Mesenchymal stem cell (in vitro differentiated cells and primary cell): ENCODE data around the gene PPME1.

Experiments
- DNase-seq: peaks from one replicate; pipeline ENCODE4 v3.0.0-alpha.2; 2013
- H2AFZ ChIP-seq: one replicate; pipeline ENCODE4 v1.6.1; 2013; ENCODE audit warnings: low read depth, mild to moderate bottlenecking, control low read depth, inconsistent platforms, low read length, moderate library complexity
- H2AK5ac ChIP-seq: 2 replicates; pipeline ENCODE4 v1.6.1; 2013; ENCODE audit warnings: low read length, moderate library complexity, mild to moderate bottlenecking, inconsistent platforms; ENCODE audit not compliant: severe bottlenecking
- H2BK120ac ChIP-seq: one replicate; pipeline ENCODE4 v1.6.1; 2013; ENCODE audit warnings: low read depth, mild to moderate bottlenecking, inconsistent platforms, low read length, moderate library complexity
- H2BK12ac ChIP-seq, 2 experiments: one replicate each; pipeline ENCODE4 v1.6.1; 2013; ENCODE audit warnings: inconsistent platforms in 2 of 2, low read length in 2 of 2, mild to moderate bottlenecking in 2 of 2, moderate library complexity in 2 of 2, control low read depth in 1 of 2
- H2BK15ac ChIP-seq: one replicate; pipeline ENCODE4 v1.6.1; 2013; ENCODE audit warnings: mild to moderate bottlenecking, low read depth, inconsistent platforms; ENCODE audit not compliant: poor library complexity, severe bottlenecking
- H2BK5ac ChIP-seq: 2 replicates; pipeline ENCODE4 v1.6.1; 2013; ENCODE audit warnings: low read depth, mild to moderate bottlenecking, low read length, control low read depth, inconsistent platforms; ENCODE audit not compliant: poor library complexity, severe bottlenecking
- H3K14ac ChIP-seq, 2 experiments: one replicate each; pipeline ENCODE4 v1.6.1; 2013; ENCODE audit warnings: inconsistent platforms in 2 of 2, low read length in 2 of 2, control low read depth in 1 of 2, mild to moderate bottlenecking in 1 of 2, moderate library complexity in 1 of 2
- H3K18ac ChIP-seq, 2 experiments: one replicate each; pipeline ENCODE4 v1.6.1; 2013; ENCODE audit warnings: inconsistent platforms in 2 of 2, low read length in 2 of 2, control low read depth in 1 of 2, low read depth in 1 of 2, mild to moderate bottlenecking in 1 of 2
- H3K23ac ChIP-seq, 2 experiments: one replicate each; pipeline ENCODE4 v1.6.1; 2013; ENCODE audit warnings: inconsistent platforms in 2 of 2, low read length in 2 of 2, mild to moderate bottlenecking in 2 of 2, moderate library complexity in 2 of 2, control low read depth in 1 of 2
- H3K27ac ChIP-seq: 2 replicates; pipeline ENCODE4 v1.5.1; 2013; ENCODE audit warnings: mild to moderate bottlenecking, moderate library complexity, low read length, control low read depth, inconsistent platforms; ENCODE audit not compliant: poor library complexity, severe bottlenecking
- H3K27me3 ChIP-seq, 2 experiments: 2 replicates each; pipeline versions ENCODE4 v1.6.1 to v1.7.0; 2013; ENCODE audit warnings: low read length in 2 of 2, mild to moderate bottlenecking in 2 of 2, moderate library complexity in 2 of 2, control low read depth in 1 of 2, inconsistent platforms in 1 of 2; ENCODE audit not compliant: control insufficient read depth in 1 of 2, insufficient read depth in 1 of 2
- H3K36me3 ChIP-seq, 2 experiments: 2 replicates each; pipeline versions ENCODE4 v1.6.1 to v1.7.0; 2013; ENCODE audit warnings: low read length in 2 of 2, control low read depth in 1 of 2, inconsistent platforms in 1 of 2, low read depth in 1 of 2, mild to moderate bottlenecking in 1 of 2; ENCODE audit not compliant: insufficient read depth in 2 of 2, control insufficient read depth in 1 of 2
- H3K4ac ChIP-seq, 2 experiments: one replicate each; pipeline ENCODE4 v1.6.1; 2013; ENCODE audit warnings: inconsistent platforms in 2 of 2, low read length in 2 of 2, mild to moderate bottlenecking in 2 of 2, moderate library complexity in 2 of 2, control low read depth in 1 of 2, low read depth in 1 of 2
- H3K4me1 ChIP-seq: 2 replicates; pipeline ENCODE4 v1.6.1; 2013; ENCODE audit warnings: low read depth, low read length, control low read depth; ENCODE audit not compliant: control insufficient read depth, insufficient read depth
- H3K4me2 ChIP-seq: 2 replicates; pipeline ENCODE4 v1.6.1; 2013; ENCODE audit warnings: low read length, mild to moderate bottlenecking, inconsistent platforms; ENCODE audit not compliant: poor library complexity, severe bottlenecking
- H3K4me3 ChIP-seq, 2 experiments: 2 replicates each; pipeline versions ENCODE4 v1.5.1 to v1.7.0; 2013; ENCODE audit warnings: low read length in 2 of 2, mild to moderate bottlenecking in 2 of 2, control low read depth in 1 of 2, low read depth in 1 of 2; ENCODE audit not compliant: insufficient read depth in 1 of 2
- H3K79me1 ChIP-seq: replicated peaks from 2 replicates; pipeline ENCODE4 v1.6.1; 2013; ENCODE audit warnings: mild to moderate bottlenecking, control low read depth, low read length, inconsistent platforms; ENCODE audit not compliant: poor library complexity, severe bottlenecking
- H3K9ac ChIP-seq: 2 replicates; pipeline ENCODE4 v1.7.0; 2013; ENCODE audit warnings: mild to moderate bottlenecking, low read length, moderate library complexity
- H3K9me3 ChIP-seq: 2 replicates; pipeline ENCODE4 v1.7.0; 2013; ENCODE audit warnings: mild to moderate bottlenecking, low read length; ENCODE audit not compliant: control insufficient read depth
- H4K8ac ChIP-seq: one replicate; pipeline ENCODE4 v1.6.1; 2013; ENCODE audit warnings: inconsistent platforms, mild to moderate bottlenecking, low read length, moderate library complexity
- H4K91ac ChIP-seq: one replicate; pipeline ENCODE4 v1.6.1; 2013; ENCODE audit warnings: mild to moderate bottlenecking, low read length, inconsistent platforms
- WGBS: methylation state at CpG from one replicate; pipeline ENCODE4 v1.1.7; 2013; ENCODE audit warnings: mixed read lengths; 5-methylcytosine and 5-hydroxymethylcytosine counted together

Gene PPME1

DNA sequence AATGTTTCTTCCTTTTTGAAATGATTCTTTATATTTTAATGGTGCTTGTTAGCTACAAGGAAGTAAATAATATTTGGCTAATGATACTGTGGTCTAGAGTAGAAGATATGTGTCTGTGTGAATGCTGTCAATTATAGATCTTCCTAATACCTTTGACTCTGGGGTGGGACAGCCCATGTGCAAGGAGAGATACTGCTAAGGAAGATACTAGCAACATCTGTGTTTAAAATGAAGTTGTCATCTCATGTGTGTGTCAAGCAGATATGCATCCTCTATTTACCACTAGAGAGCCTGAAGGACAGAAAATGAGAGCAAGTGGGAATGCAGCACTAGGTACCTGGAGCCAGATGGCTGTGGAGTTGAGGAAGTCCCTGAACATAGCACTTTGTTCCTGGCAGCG is 34.1 kb downstream of the PPME1 start:
- H3K14ac ChIP-seq, result no peak overlapping the region
- no peak overlapping the region for H3K23ac ChIP-seq
- H3K27me3 ChIP-seq, result no peaks in the 10 kb centered on the region
- H3K4me1 ChIP-seq, result peaks cover 1% of the 10 kb centered on the region
- no peak overlapping the region for H4K8ac ChIP-seq
- H2BK12ac ChIP-seq, result no peak overlapping the region
- H2BK5ac ChIP-seq, result no peak overlapping the region
- H3K4ac ChIP-seq, result no peak overlapping the region
- H3K4me2 ChIP-seq, result no peak overlapping the region
- no peak overlapping the region for H2AK5ac ChIP-seq
- H3K9ac ChIP-seq, result no peak overlapping the region
- H3K79me1 ChIP-seq, result peaks cover 7% of the 10 kb centered on the region
- no peak overlapping the region for H3K4me3 ChIP-seq
- DNase-seq, result no peak
- H4K91ac ChIP-seq, result no peak overlapping the region
- H2BK15ac ChIP-seq, result no peak overlapping the region
- no peak overlapping the region for H2AFZ ChIP-seq
- peaks cover 16 to 58% of the 10 kb centered on the region in 2 experiments for H3K36me3 ChIP-seq
- H2BK120ac ChIP-seq, result no peak overlapping the region
- no peak overlapping the region for H3K27ac ChIP-seq
- no peaks in the 10 kb centered on the region for H3K9me3 ChIP-seq
- no CpG with 5 or more reads among the region's 1 CpG for WGBS
- no peak overlapping the region for H3K18ac ChIP-seq

DNA sequence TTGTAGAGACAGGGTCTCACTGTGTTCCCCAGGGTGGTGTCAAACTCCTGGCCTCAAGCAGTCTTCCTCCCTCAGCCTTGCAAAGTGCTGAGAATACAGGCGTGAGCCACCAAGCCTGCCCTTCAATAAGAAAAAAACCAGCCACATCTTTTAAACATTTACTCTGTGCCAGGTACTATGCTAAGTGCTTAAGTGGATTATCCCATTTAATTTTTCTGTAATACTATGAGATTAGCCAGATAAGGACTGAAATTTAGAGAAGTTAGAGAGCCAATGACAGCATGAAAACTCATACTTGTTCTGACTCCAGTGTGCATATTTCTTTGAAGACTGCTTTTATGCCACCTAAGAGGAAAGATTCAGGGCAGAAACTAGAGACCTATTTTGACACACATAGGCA is 35.7 kb downstream of the PPME1 start:
- Histone ChIP-seq H3K4me1 (peaks cover 3% of the 10 kb centered on the region), H3K14ac (no peak overlapping the region), H3K79me1 (peaks cover 9% of the 10 kb centered on the region), H3K36me3 (peaks cover 15 to 68% of the 10 kb centered on the region in 2 experiments), H2BK5ac (no peak overlapping the region), H3K4ac (no peak overlapping the region), H3K9me3 (no peaks in the 10 kb centered on the region), H3K9ac (no peak overlapping the region), H3K18ac (no peak overlapping the region), H2AFZ (no peak overlapping the region), H2BK120ac (no peak overlapping the region), H3K4me3 (no peak overlapping the region), H4K91ac (no peak overlapping the region), H2BK15ac (no peak overlapping the region), H3K23ac (no peak overlapping the region), H3K27ac (no peak overlapping the region), H2AK5ac (no peak overlapping the region), H3K27me3 (no peaks in the 10 kb centered on the region), H2BK12ac (no peak overlapping the region), H3K4me2 (no peak overlapping the region), H4K8ac (no peak overlapping the region)
- no peak for DNase-seq
- WGBS, result no CpG with 5 or more reads among the region's 1 CpG

DNA sequence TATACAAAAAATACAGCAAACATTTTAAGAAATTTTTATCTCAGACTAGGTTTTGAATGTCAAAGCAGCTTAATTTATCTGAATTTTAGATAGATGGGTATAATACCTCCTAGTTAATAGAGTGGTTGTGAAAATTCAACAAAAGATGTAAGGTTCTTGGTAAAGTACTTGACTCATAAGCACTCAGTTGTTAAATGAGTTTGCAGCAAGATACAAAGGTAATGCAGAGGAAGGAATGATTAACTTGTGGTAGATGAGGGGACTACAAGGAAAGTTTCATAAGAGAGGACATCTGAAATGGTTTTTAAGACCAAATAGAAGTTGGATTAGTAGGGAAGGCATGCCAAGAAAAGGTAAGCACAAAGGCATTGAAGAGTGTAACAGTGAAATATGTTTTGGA is 37.4 kb downstream of the PPME1 start:
- Histone ChIP-seq H3K4me3 (no peak overlapping the region), H2BK15ac (no peak overlapping the region), H2AK5ac (no peak overlapping the region), H3K4me1 (peaks cover 3% of the 10 kb centered on the region), H3K27ac (no peak overlapping the region), H3K18ac (no peak overlapping the region), H2BK120ac (no peak overlapping the region), H2AFZ (no peak overlapping the region), H2BK12ac (no peak overlapping the region), H4K91ac (no peak overlapping the region), H3K23ac (no peak overlapping the region), H3K79me1 (peaks cover 17% of the 10 kb centered on the region), H3K36me3 (peaks cover 32 to 85% of the 10 kb centered on the region in 2 experiments), H3K9me3 (no peaks in the 10 kb centered on the region), H3K9ac (no peak overlapping the region), H3K4ac (no peak overlapping the region), H3K4me2 (no peak overlapping the region), H2BK5ac (no peak overlapping the region), H4K8ac (no peak overlapping the region), H3K27me3 (no peaks in the 10 kb centered on the region), H3K14ac (no peak overlapping the region)
- DNase-seq, result no peak

DNA sequence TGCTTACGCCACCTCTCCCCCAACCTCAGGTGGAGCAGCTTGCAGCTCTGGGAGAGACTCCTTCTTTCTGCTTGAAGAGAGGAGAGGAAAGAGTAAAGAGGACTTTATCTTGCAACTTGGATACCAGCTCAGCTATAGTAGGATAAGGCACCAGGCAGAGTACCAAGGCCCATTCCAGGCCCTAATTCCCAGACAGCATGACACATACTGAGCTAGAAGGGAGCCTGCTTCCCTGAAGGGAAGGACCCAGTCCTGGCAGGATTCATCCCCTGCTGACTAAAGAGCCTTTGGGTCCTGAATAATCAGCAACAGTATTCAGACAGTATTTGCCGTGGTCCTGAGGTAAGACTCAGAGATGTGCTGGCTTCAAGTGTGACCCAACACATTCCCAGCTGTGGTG is 41.4 kb downstream of the PPME1 start:
- H2AFZ ChIP-seq, result no peak overlapping the region
- no peak for DNase-seq
- H3K4me3 ChIP-seq, result no peak overlapping the region
- no peak overlapping the region for H3K4ac ChIP-seq
- H3K18ac ChIP-seq, result no peak overlapping the region
- no peaks in the 10 kb centered on the region for H3K27me3 ChIP-seq
- no peak overlapping the region for H3K4me2 ChIP-seq
- peaks cover 30 to 72% of the 10 kb centered on the region in 2 experiments for H3K36me3 ChIP-seq
- 100% methylated on average over 2 of the region's 2 CpGs for WGBS
- no peak overlapping the region for H4K8ac ChIP-seq
- H3K27ac ChIP-seq, result no peak overlapping the region
- no peak overlapping the region for H3K23ac ChIP-seq
- no peak overlapping the region for H2AK5ac ChIP-seq
- no peaks in the 10 kb centered on the region for H3K9me3 ChIP-seq
- no peak overlapping the region for H2BK5ac ChIP-seq
- no peak overlapping the region for H3K9ac ChIP-seq
- no peak overlapping the region for H3K14ac ChIP-seq
- H2BK15ac ChIP-seq, result no peak overlapping the region
- H4K91ac ChIP-seq, result no peak overlapping the region
- H3K79me1 ChIP-seq, result peaks cover 15% of the 10 kb centered on the region
- no peak overlapping the region for H2BK120ac ChIP-seq
- H2BK12ac ChIP-seq, result no peak overlapping the region
- H3K4me1 ChIP-seq, result peaks cover 3% of the 10 kb centered on the region
